ENCODE measurements around the gene PRRT1B.

Gene PRRT1B

GRCh38 chr9:131559421-131560000, 14.2 kb downstream of the PRRT1B start:
- Mint-ChIP-seq H3K9me3 (peaks cover 17% of the 10 kb centered on the region), H3K4me1 (no peaks in the 10 kb centered on the region), H3K36me3 (ENCODE audit: low read depth) (peaks cover 4% of the 10 kb centered on the region), H3K27ac (no peak overlapping the region), H3K27me3 (ENCODE audit: low read depth) (peaks cover 33% of the 10 kb centered on the region), H3K4me3 (no peak overlapping the region)
- TF ChIP-seq CTCF (IDR thresholded peaks at IDR 0.05; ENCODE audit: unreplicated experiment in 3 of 3): no peak

GRCh38 chr9:131562032-131562959, 17.0 kb downstream of the PRRT1B start:
- no peak for TF ChIP-seq CTCF (IDR thresholded peaks at IDR 0.05; ENCODE audit: unreplicated experiment in 3 of 3)
- Mint-ChIP-seq H3K4me1 (no peaks in the 10 kb centered on the region), H3K36me3 (ENCODE audit: low read depth) (peaks cover 8% of the 10 kb centered on the region), H3K9me3 (peaks cover 17% of the 10 kb centered on the region), H3K4me3 (no peak overlapping the region), H3K27me3 (ENCODE audit: low read depth) (peaks cover 8% of the 10 kb centered on the region), H3K27ac (no peak overlapping the region)

GRCh38 chr9:131565369-131565768, 20.0 kb downstream of the PRRT1B start:
- Mint-ChIP-seq H3K9me3 (peaks cover 11% of the 10 kb centered on the region), H3K27me3 (ENCODE audit: low read depth) (no peaks in the 10 kb centered on the region), H3K36me3 (ENCODE audit: low read depth) (peaks cover 20% of the 10 kb centered on the region), H3K4me1 (no peaks in the 10 kb centered on the region), H3K27ac (no peak overlapping the region), H3K4me3 (no peak overlapping the region)
- no peak for TF ChIP-seq CTCF (IDR thresholded peaks at IDR 0.05; ENCODE audit: unreplicated experiment in 3 of 3)

- no peak for TF ChIP-seq CTCF (IDR thresholded peaks at IDR 0.05; ENCODE audit: unreplicated experiment in 3 of 3)
- Mint-ChIP-seq H3K4me1 (no peaks in the 10 kb centered on the region), H3K4me3 (no peak overlapping the region), H3K27me3 (ENCODE audit: low read depth) (no peaks in the 10 kb centered on the region), H3K27ac (no peak overlapping the region), H3K9me3 (peaks cover 6% of the 10 kb centered on the region), H3K36me3 (ENCODE audit: low read depth) (peaks cover 19% of the 10 kb centered on the region)
These were observed 20.8 kb downstream of the PRRT1B start for GRCh38 chr9:131566158-131566557.

- no peak overlapping the region for H3K27ac Mint-ChIP-seq
These were observed 22.6 kb downstream of the PRRT1B start for GRCh38 chr9:131567910-131568309.

More at GRCh38 chr9:131567910-131568309, 22.6 kb downstream of the PRRT1B start:
- no peak overlapping the region for H3K4me3 Mint-ChIP-seq
- no peaks in the 10 kb centered on the region for H3K4me1 Mint-ChIP-seq
- H3K9me3 Mint-ChIP-seq: no peaks in the 10 kb centered on the region
- no peak for TF ChIP-seq CTCF (IDR thresholded peaks at IDR 0.05; ENCODE audit: unreplicated experiment in 3 of 3)
- H3K36me3 Mint-ChIP-seq (ENCODE audit: low read depth): peaks cover 29% of the 10 kb centered on the region
- no peaks in the 10 kb centered on the region for H3K27me3 Mint-ChIP-seq (ENCODE audit: low read depth)
